ENCODE data around the gene MBOAT7. TPM values are rescaled to one million over a fixed set of nuclear protein-coding genes. Genes with fewer than 3 reads are reported as not detected.

Gene MBOAT7
- total and polyA plus RNA-seq, 2 donors (not counting 3 experiments of a cell fraction or from before 2014, with no cell fraction given), result 204 to 218 TPM

DNA sequence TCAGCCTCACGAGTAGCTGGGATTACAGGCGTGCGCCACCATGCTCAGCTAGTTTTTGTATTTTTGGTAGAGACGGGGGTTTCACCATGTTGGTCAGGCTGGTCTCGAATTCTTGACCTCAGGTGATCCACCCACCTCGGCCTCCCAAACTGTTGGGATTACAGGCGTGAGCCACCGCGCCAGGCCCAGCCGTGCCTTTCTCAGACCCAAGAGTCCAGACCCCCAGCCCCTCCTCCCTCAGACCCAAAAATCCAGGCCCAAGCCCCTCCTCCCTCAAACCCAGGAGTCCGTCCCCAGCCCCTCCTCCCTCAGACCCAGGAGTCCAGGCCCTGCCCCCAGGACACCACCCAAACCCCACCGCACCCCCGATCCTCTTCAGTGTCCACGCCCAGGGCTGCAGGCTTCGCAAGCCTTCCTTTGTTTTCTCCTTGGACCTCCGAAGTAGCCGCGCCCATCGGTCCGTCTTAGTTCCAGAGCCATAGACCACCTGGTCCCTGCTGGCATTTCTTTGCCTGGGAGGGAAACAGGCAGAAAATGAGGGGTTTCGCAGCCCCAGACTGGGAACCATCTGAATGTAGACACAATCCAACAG lies 20.1 kb downstream of the MBOAT7 start:
- no TSS peak for BruUV-seq (replicated peaks)

More for the DNA sequence above, 20.1 kb downstream of the MBOAT7 start:
- no peak overlapping the region for H3K27ac ChIP-seq (ENCODE audit: insufficient read depth, low read depth, low read length)
- H2AFZ ChIP-seq (ENCODE audit: low read depth, low read length), result no peak overlapping the region
- CTCF ChIA-PET, result interaction anchor here (0.6 to 2.1 kb wide), 16 partner anchors 12 to 222 kb away, joined by 3 to 25 read pairs (median 5); partner anchors contain the start of genes CNOT3, MBOAT7 and TSEN34
- no peaks in the 10 kb centered on the region for H4K20me1 ChIP-seq (replicated peaks; ENCODE audit: control insufficient read depth, extremely low read depth, insufficient read depth, low read length)
- DNase-seq (ENCODE audit: low read depth, low spot score) (no peak), FAIRE-seq (no peak)
- H3K4me1 ChIP-seq (ENCODE audit: control insufficient read depth, extremely low read depth, insufficient read depth, low read length), result no peaks in the 10 kb centered on the region
- dilution Hi-C loops (cut with MboI; ENCODE audit: extremely low pct_ligation_motif_present, low sequenced_read_pairs) (no loop called here), intact Hi-C loops (cut with micrococcal nuclease) (no loop called here)
- TF ChIP-seq, protein P1, sequence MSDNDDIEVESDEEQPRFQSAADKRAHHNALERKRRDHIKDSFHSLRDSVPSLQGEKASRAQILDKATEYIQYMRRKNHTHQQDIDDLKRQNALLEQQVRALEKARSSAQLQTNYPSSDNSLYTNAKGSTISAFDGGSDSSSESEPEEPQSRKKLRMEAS (IDR thresholded peaks at IDR 0.05; ENCODE audit: insufficient read depth, insufficient read length), result no peak
- TF ChIP-seq JUN (IDR thresholded peaks at IDR 0.05; ENCODE audit: borderline replicate concordance, insufficient read depth, insufficient read length, low read depth) (no peak), FOS (IDR thresholded peaks at IDR 0.05; ENCODE audit: borderline replicate concordance, insufficient read depth, low read length) (no peak), POLR2A (IDR thresholded peaks at IDR 0.05; ENCODE audit: low read depth, low read length) (no peak), EZH2 (IDR thresholded peaks at IDR 0.05; ENCODE audit: borderline replicate concordance, low read depth, low read length, severe bottlenecking) (no peak), GATA2 (IDR thresholded peaks at IDR 0.05; ENCODE audit: insufficient read depth, insufficient read length, low read depth, low read length) (no peak), POLR2AphosphoS5 (IDR thresholded peaks at IDR 0.05; ENCODE audit: insufficient read depth, low read depth, low read length) (no peak)
- TF ChIP-seq, protein P2, sequence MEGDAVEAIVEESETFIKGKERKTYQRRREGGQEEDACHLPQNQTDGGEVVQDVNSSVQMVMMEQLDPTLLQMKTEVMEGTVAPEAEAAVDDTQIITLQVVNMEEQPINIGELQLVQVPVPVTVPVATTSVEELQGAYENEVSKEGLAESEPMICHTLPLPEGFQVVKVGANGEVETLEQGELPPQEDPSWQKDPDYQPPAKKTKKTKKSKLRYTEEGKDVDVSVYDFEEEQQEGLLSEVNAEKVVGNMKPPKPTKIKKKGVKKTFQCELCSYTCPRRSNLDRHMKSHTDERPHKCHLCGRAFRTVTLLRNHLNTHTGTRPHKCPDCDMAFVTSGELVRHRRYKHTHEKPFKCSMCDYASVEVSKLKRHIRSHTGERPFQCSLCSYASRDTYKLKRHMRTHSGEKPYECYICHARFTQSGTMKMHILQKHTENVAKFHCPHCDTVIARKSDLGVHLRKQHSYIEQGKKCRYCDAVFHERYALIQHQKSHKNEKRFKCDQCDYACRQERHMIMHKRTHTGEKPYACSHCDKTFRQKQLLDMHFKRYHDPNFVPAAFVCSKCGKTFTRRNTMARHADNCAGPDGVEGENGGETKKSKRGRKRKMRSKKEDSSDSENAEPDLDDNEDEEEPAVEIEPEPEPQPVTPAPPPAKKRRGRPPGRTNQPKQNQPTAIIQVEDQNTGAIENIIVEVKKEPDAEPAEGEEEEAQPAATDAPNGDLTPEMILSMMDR (IDR thresholded peaks at IDR 0.05; ENCODE audit: extremely low read depth in 1 of 2, insufficient read depth in 1 of 2, low read depth in 1 of 2, low read length in 2 of 2), result no peak
- no peak overlapping the region for H3K4me3 ChIP-seq (replicated peaks in 1 of 3; ENCODE audit: insufficient read depth in 1 of 3, low read depth in 1 of 3, low read length in 3 of 3)
- H3K9ac ChIP-seq (replicated peaks; ENCODE audit: extremely low read depth, insufficient read depth, low read length), result no peak overlapping the region
- POLR2A ChIA-PET, result no interaction called here
- no peaks in the 10 kb centered on the region for H3K36me3 ChIP-seq (ENCODE audit: control insufficient read depth in 2 of 2, extremely low read depth in 1 of 2, insufficient read depth in 2 of 2, low read length in 2 of 2)
- H3K9me1 ChIP-seq (replicated peaks; ENCODE audit: control insufficient read depth, extremely low read depth, insufficient read depth, low read length), result no peaks in the 10 kb centered on the region
- no peaks in the 10 kb centered on the region for H3K79me2 ChIP-seq (ENCODE audit: control insufficient read depth, insufficient read depth, low read length)
- H3K27me3 ChIP-seq (ENCODE audit: control insufficient read depth in 2 of 2, insufficient read depth in 2 of 2, low read length in 2 of 2), result peaks cover 0 to 3% of the 10 kb centered on the region in 2 experiments
- H3K9me3 ChIP-seq (replicated peaks; ENCODE audit: control insufficient read depth, insufficient read depth, low read length), result no peaks in the 10 kb centered on the region
- H3K4me2 ChIP-seq (ENCODE audit: insufficient read depth, low read length), result no peak overlapping the region
